Measurements from ENCODE around the gene CLDN19.
A peak's percentile ranks its signal among the peaks of the same experiment; 100 is the strongest.
"Not testable (repeated sequence)": the region's sequence is repeated elsewhere in the genome, so short reads cannot be mapped to it uniquely, and the experiment has no call there.

CLDN19 gene

GRCh38 chr1:42737257-42737656 lies 2.8 kb downstream of the CLDN19 start:
- peak; percentile 97 for DNase-seq

- no peak for DNase-seq
These were observed 3.4 kb downstream of the CLDN19 start for GRCh38 chr1:42736571-42737200.

GRCh38 chr1:42736152-42736551 lies 3.9 kb downstream of the CLDN19 start:
- DNase-seq = peak; percentile 25

- DNase-seq = no peak
These were observed 4.4 kb downstream of the CLDN19 start for GRCh38 chr1:42735477-42736105.

- no peak for DNase-seq
These were observed 5.0 kb downstream of the CLDN19 start for GRCh38 chr1:42735056-42735455.

GRCh38 chr1:42734201-42735035 lies 5.6 kb downstream of the CLDN19 start:
- no peak for DNase-seq

GRCh38 chr1:42733415-42734200 lies 6.4 kb downstream of the CLDN19 start:
- DNase-seq = no peak

- DNase-seq = no peak
These were observed 7.8 kb downstream of the CLDN19 start for GRCh38 chr1:42732126-42732680.

GRCh38 chr1:42731585-42731984 lies 8.5 kb downstream of the CLDN19 start:
- DNase-seq = no peak

GRCh38 chr1:42730988-42731387 lies 9.0 kb downstream of the CLDN19 start:
- DNase-seq = peak; percentile 43

GRCh38 chr1:42730002-42730401 lies 10.0 kb downstream of the CLDN19 start:
- DNase-seq = no peak

- DNase-seq = not testable (repeated sequence)
These were observed 14.2 kb downstream of the CLDN19 start for GRCh38 chr1:42725820-42726219.

- no peak for DNase-seq
These were observed 16.5 kb downstream of the CLDN19 start for GRCh38 chr1:42723511-42723910.

- not testable (repeated sequence) for DNase-seq
These were observed 17.6 kb downstream of the CLDN19 start for GRCh38 chr1:42722403-42722802.

- DNase-seq = peak; percentile 46
These were observed 18.1 kb downstream of the CLDN19 start for GRCh38 chr1:42721926-42722325.

- no peak for DNase-seq
These were observed 19.2 kb downstream of the CLDN19 start for GRCh38 chr1:42720868-42721267.

- not testable (repeated sequence) for DNase-seq
These were observed 25.6 kb downstream of the CLDN19 start for GRCh38 chr1:42714441-42714840.

- no peak for DNase-seq
These were observed 26.7 kb downstream of the CLDN19 start for GRCh38 chr1:42713293-42713692.

- DNase-seq = not testable (repeated sequence)
These were observed 27.2 kb downstream of the CLDN19 start for GRCh38 chr1:42712808-42713207.

- DNase-seq = no peak
These were observed 36.1 kb downstream of the CLDN19 start for GRCh38 chr1:42703888-42704464.

- DNase-seq = no peak
These were observed 40.0 kb downstream of the CLDN19 start for GRCh38 chr1:42700006-42700405.

GRCh38 chr1:42698081-42698813 lies 41.8 kb downstream of the CLDN19 start:
- no peak for DNase-seq
